NT2/D1 (cell line): Measurements from ENCODE around the gene DEPDC1.

Experiments
- DNase-seq: peaks from one replicate; pipeline ENCODE4 v3.0.0-alpha.2; 2011; ENCODE audit warnings: low read depth, low spot score
- H3K27me3 ChIP-seq: 2 replicates; pipeline ENCODE4 v1.6.0; 2011; ENCODE audit warnings: mild to moderate bottlenecking; ENCODE audit not compliant: insufficient read length, insufficient read depth
- H3K36me3 ChIP-seq: 2 replicates; pipeline ENCODE4 v1.6.1; 2011; ENCODE audit warnings: mild to moderate bottlenecking, low read length, mixed read lengths; ENCODE audit not compliant: insufficient read depth, insufficient read length
- H3K4me1 ChIP-seq: 2 replicates; pipeline ENCODE4 v1.5.1; 2011; ENCODE audit not compliant: insufficient read depth, insufficient read length
- H3K4me3 ChIP-seq: 2 replicates; pipeline ENCODE4 v1.5.1; 2011; ENCODE audit warnings: low read depth; ENCODE audit not compliant: insufficient read length
- H3K9ac ChIP-seq: 2 replicates; pipeline ENCODE4 v1.6.0; 2011; ENCODE audit warnings: low read depth; ENCODE audit not compliant: insufficient read length
- H3K9me3 ChIP-seq: 2 replicates; pipeline ENCODE4 v1.5.1; 2011; ENCODE audit warnings: mild to moderate bottlenecking, low read length; ENCODE audit not compliant: insufficient read depth
- SUZ12 ChIP-seq: IDR thresholded peaks from 2 replicates; pipeline ENCODE4 v1.6.1; 2011; ENCODE audit not compliant: insufficient read length, insufficient read depth; ENCODE audit errors: extremely low read depth
- YY1 ChIP-seq: IDR thresholded peaks from 2 replicates; pipeline ENCODE4 v1.6.1; 2011; ENCODE audit not compliant: insufficient read length, insufficient read depth
- ZNF274 ChIP-seq: IDR thresholded peaks from 2 replicates; pipeline ENCODE4 v1.6.1; 2011; ENCODE audit warnings: mild to moderate bottlenecking, low read depth, low read length

Gene DEPDC1

DNA sequence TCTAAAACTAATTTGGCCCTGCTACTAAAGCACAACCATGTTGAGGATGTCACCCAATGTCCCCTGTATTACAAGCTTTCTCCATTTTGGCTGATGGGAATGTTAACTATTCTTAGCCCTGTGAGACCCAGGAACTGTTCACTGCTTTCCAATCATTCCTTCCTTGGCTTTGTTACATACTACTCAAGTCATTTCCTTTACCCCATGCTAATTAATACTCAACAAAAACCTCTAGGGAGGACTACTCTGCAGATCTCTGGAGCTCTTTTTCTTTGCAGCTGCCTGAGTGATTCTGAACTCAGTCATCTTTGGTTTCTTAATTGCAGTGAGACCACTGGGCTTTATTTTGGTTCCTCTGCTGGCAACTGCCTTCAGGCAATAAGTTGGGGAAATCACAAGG, 23.8 kb downstream of the DEPDC1 start:
- Histone ChIP-seq H3K9ac (no peak overlapping the region), H3K27me3 (no peaks in the 10 kb centered on the region), H3K4me3 (no peak overlapping the region), H3K9me3 (peaks cover 5% of the 10 kb centered on the region; the same call in 1 of the 2 replicates), H3K36me3 (peaks cover 30% of the 10 kb centered on the region), H3K4me1 (no peaks in the 10 kb centered on the region)
- no peak for DNase-seq
- no peak for TF ChIP-seq ZNF274
- TF ChIP-seq YY1, result no peak
- TF ChIP-seq SUZ12, result no peak

DNA sequence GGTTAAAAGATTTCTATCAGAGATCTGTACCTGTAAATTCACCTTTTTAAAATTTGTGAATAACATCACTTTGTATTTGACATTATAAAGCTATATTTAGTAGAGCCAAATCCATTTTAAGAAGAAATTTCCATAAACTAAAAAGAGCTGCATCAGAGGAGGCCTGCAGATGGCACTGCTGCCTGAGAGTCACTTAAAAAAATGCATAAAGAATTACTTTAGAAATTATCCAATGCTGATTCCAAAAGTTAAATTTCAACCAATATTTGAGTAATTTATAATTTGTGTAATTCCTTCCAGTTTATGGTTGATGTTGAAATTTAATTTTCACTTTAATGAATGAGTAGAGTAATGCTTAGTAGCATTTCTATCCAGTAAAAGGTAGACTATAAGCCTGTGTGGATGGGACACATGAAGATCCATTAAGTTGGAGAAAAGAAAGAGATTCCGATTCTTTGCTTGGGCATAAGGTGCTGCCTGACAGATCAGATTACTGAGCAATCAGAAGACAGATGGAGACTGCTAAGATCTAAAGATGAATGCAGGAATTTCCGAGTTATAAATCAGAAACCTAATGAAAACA, 26.4 kb downstream of the DEPDC1 start:
- TF ChIP-seq SUZ12 (no peak), YY1 (no peak), ZNF274 (no peak)
- Histone ChIP-seq H3K9me3 (peaks cover 5% of the 10 kb centered on the region; the same call in 1 of the 2 replicates), H3K36me3 (peaks cover 10% of the 10 kb centered on the region), H3K4me1 (no peaks in the 10 kb centered on the region), H3K9ac (no peak overlapping the region), H3K4me3 (no peak overlapping the region), H3K27me3 (no peaks in the 10 kb centered on the region)
- no peak for DNase-seq

DNA sequence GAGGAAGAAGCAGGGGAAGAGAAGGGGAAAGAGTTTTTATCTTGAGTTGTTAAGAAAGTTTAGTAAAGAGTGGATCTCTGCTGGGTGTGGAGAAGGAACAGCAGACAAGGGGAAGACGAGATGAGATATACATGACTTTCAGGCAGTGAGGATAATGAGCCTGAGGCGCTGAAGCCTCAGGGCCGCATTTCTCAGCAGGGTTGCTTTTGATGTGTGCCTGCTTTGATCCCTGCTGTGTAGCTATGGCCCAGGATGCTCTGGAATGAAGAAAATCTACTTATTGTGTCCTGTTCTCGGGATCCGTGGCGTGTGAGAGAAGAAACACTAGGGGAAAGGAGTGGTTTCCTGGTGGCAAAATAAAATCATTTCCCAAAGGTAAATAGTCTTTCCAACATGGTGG, 32.0 kb downstream of the DEPDC1 start:
- Histone ChIP-seq H3K9me3 (peaks cover 19% of the 10 kb centered on the region), H3K27me3 (no peaks in the 10 kb centered on the region), H3K4me3 (no peak overlapping the region), H3K9ac (no peak overlapping the region), H3K4me1 (peaks cover 5% of the 10 kb centered on the region), H3K36me3 (no peaks in the 10 kb centered on the region)
- DNase-seq, result peak; percentile 56
- TF ChIP-seq SUZ12 (no peak), ZNF274 (no peak), YY1 (no peak)

DNA sequence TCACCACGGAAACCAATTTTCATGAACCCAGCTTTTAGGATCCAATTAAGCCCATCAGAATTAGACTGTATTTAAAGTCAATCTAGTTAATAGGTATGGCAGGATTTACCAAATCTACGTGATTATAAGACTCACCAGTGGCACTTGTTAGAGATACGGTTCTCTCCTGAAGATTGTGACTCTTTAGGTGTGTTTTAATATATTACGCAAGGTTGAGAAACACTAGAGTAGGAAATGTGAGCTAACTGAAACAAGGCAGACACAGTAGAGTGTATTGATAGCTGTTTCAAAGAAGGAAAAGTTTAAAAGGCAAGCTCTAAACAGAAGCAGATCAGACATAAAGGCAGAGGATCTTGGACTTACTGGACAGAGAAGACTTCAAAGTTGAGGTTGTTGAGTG, 35.9 kb downstream of the DEPDC1 start:
- TF ChIP-seq YY1, result no peak

DNA sequence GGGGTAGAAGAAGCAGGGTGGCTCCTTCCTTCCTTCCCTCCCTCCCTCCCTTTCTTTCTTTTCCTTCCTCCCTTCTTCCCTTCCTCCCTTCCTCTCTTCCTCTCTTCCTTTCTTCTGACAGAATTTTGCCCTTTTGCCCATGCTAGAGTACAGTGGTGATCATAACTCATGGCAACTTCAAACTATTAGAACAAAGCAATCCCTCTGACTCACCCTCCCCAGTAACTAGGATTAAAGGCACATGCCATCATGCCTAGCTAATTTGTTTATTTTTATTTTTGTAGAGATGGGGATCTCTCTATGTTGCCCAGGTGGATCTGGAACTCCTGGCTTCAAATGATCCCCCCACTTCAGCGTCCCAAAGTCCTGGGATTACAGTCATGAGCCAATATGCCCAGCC, 37.1 kb downstream of the DEPDC1 start:
- no peak overlapping the region for H3K4me3 ChIP-seq
- no peaks in the 10 kb centered on the region for H3K27me3 ChIP-seq
- H3K4me1 ChIP-seq, result peaks cover 2% of the 10 kb centered on the region
- DNase-seq, result no peak
- H3K9ac ChIP-seq, result no peak overlapping the region
- peaks cover 19% of the 10 kb centered on the region for H3K9me3 ChIP-seq
- TF ChIP-seq ZNF274 (no peak), SUZ12 (no peak), YY1 (no peak)
- H3K36me3 ChIP-seq, result no peaks in the 10 kb centered on the region

More for the DNA sequence above, 35.9 kb downstream of the DEPDC1 start:
- Histone ChIP-seq H3K4me3 (no peak overlapping the region), H3K9ac (no peak overlapping the region), H3K27me3 (no peaks in the 10 kb centered on the region), H3K36me3 (no peaks in the 10 kb centered on the region), H3K9me3 (peaks cover 19% of the 10 kb centered on the region), H3K4me1 (peaks cover 5% of the 10 kb centered on the region)
- DNase-seq, result no peak

DNA sequence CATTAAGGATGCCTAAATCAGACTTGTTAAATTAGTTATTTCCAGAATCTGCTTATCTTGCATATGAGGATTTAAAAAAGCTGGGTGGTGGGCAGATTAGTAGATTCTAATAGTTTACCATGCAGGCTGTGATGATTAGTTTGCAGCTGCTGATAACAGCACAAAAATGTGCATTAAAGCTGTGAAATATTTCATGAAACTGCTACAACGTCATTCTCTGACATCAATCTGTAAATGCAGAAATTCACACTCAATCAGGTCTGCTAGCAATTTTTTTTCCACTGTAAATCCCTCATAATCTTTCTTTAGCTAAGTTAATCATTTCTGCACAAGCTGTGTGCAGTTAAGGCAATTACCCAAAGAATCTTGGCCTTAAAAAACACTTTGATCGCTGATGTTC, 37.8 kb downstream of the DEPDC1 start:
- DNase-seq, result no peak
- Histone ChIP-seq H3K27me3 (no peaks in the 10 kb centered on the region), H3K36me3 (no peaks in the 10 kb centered on the region), H3K4me1 (no peaks in the 10 kb centered on the region), H3K9me3 (peaks cover 15% of the 10 kb centered on the region), H3K9ac (no peak overlapping the region), H3K4me3 (no peak overlapping the region)
- TF ChIP-seq YY1 (no peak), ZNF274 (no peak), SUZ12 (no peak)

DNA sequence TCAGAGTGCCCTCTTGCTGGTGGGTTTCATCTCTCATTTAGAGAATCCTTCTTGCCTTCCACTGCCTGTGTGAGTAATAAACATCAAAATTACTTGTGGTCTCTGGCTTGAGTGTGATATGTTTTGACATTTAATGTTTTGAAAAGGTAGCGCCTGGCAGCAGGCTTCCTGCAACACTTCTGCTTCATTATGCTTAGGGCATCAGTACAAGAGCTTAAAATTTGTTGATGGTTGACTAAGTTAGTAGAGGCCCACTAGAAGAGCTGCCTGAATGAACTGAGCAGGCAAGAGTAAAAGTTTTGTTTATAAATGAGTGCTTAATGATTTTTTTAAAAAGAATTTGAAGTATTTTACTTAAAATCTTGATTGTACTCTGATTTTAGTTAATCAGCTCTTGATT, 40.7 kb downstream of the DEPDC1 start:
- H3K4me3 ChIP-seq, result no peak overlapping the region
- no peaks in the 10 kb centered on the region for H3K27me3 ChIP-seq
- no peak for DNase-seq
- TF ChIP-seq YY1 (no peak), SUZ12 (no peak), ZNF274 (no peak)
- no peak overlapping the region for H3K9ac ChIP-seq
- H3K4me1 ChIP-seq, result no peaks in the 10 kb centered on the region
- H3K36me3 ChIP-seq, result no peaks in the 10 kb centered on the region
- no peaks in the 10 kb centered on the region for H3K9me3 ChIP-seq
